NCI-H146 treated with DMSO at 0.1 percent for 48 hours (cell line): ENCODE measurements around the gene USP4.
"Not testable (repeated sequence)": the region's sequence is repeated elsewhere in the genome, so short reads cannot be mapped to it uniquely, and the experiment has no call there.

Experiments used
- DNase-seq: peaks from one replicate; lab custom pipeline; 2025; ENCODE audit not compliant: unreplicated experiment; lab: John Stamatoyannopoulos, UW

USP4 gene

DNA sequence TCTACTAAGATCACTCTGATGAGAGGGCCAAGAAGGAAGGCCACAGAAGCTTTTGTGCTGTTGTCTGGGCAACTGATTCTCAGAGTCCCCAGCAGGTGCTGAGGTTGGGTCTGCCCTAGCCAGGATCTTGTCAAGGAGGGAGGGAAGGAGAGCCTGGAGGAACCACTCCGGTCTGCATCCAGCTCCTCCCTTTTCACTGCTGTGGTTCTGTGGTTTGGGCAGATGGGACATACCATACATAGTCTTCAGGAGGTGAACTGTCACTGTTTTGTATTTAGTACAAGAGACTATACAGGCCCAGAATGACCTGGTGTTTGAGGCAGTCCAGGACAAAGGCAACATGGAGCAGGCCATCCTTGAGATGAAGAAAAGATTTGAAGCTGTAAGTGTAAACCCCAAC, 84.7 kb downstream of the USP4 start:
- no peak for DNase-seq

DNA sequence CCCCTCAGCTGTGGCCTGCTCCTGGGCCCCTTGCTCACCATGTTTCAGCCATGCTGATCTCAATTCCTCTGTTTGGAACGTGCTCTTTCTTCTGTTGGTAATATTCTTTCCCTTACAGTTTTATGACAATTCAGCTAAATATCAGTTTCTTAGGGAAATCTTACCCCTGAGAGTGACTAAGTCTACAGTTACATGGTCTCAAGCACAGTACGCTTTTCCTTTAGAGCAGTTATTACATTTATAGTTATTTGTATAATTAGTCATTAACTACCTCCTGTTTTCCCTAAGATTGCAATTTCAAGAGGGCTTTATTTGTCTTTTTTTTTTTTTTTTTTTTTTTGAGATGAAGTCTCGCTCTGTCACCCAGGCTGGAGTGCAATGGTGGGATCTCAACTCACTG, 86.3 kb downstream of the USP4 start:
- no peak for DNase-seq

DNA sequence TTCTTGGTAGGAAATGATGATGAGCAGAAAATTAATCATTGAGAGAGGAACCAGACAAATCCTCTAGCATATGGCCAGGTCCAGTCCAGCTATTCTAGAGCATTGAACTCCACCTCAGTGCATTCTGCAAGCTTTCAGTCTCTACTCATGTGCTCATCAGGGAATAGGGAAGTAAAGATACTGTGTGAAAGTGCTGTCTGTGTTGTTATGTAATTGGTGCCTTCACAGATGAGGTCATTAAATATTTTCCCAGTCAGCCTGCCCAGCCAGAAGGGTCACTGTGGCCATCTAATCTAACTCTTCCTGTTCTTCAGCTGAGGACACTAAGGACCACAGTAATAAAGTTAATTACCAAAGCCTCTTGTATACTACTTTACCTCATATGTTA, 91.0 kb downstream of the USP4 start:
- no peak for DNase-seq

DNA sequence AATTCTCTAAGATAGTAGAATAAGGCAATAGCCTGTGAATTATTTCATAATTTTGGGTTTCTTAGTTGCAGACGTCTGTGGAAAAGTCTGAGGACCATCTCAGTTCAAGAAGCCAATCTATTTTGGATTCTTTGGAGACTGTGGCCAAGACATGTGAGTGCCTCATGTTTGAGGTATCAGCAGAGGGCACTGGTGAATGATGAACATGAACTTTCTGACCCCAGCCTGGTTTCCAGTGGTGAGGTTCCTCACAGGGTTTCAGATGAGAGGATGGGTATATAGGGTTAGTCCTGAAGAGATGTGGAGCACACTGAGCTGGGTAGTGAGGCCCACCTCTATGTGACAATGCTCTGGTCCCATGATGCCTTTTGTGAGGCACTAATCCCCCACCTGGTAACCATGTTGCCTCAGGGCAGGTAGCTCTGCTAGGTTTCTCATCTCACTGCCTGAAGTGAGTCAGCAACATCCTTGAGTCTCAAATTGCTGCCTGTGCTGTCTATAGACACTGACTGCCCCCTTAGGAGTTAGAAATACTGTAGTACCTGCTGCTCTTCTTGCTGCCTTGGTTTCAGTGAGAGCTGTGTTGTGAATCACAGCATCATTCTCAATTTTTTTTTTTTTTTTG, 95.2 kb downstream of the USP4 start:
- DNase-seq = peak; percentile 17

DNA sequence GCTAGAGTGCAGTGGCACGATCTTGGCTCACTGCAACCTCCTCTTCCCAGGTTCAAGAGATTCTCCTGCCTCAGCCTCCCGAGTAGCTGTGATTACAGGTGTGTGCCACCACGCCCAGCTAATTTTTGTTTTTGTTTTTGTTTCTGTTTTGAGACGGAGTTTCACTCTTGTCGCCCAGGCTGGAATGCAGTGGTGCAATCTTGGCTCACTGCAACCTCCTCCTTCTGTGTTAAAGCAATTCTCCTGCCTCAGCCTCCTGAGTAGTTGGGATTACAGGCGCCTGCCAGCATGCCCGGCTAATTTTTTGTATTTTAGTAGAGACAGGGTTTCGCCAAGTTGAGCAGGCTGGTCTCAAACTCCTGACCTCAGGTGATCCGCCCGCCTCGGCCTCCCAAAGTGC, 99.8 kb downstream of the USP4 start:
- DNase-seq = not testable (repeated sequence)

DNA sequence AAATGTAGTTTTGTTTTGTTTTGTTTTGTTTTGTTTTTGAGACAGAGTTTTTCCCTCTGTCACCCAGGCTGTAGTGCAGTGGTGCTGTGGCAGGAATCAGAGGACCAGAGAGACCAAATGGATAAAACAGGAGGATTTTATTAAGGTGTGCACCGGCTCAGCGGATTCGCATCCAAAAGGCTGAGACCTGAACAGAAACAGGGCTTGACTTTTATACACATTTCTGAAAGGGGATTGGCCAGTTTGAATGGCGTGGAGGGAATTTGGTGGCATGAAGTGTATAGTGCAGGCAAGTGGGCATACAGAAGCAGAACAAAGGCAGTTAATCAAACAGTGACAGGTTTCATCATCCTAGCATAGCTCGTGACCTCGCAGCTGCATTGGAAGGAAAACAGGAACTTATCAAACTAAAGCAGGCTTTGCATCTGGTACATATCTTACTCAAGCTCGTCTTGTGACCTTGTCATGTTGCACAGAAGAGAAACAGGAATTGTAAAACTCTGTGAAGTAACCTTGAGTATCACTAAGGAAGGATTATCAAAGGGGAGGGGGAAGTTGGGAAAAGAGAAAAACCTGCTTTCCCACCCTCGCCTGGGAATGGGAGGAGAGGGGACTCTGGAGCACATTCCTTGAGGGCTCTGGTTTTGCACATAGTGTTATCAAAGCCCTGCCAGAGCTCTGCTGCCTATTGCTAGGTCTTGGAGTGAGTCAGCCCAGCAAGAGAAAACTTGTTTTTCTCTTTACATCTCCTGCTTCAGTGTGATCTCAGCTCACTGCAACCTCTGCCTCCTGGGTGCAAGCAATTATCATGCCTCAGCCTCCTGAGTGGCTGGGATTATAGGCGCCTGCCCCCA, 101.4 kb downstream of the USP4 start:
- DNase-seq = no peak

DNA sequence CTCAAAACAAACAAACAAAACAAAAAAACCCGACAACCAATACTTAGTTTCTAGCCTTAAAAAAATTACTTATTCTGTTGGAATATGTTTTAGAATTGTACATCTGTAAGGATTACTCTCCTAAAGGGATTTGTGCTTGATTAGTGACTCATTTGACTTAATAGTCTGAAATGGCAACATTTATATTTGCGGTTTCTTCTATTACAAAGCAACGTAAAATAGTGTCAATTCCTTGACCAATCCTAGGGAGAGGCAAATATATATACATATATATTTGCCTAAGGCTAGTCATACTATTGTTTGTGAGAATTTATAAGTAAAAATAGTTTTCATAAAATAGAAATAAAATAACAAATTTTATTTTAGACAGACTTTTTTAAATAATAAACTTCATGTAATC, 102.5 kb downstream of the USP4 start:
- DNase-seq = no peak

DNA sequence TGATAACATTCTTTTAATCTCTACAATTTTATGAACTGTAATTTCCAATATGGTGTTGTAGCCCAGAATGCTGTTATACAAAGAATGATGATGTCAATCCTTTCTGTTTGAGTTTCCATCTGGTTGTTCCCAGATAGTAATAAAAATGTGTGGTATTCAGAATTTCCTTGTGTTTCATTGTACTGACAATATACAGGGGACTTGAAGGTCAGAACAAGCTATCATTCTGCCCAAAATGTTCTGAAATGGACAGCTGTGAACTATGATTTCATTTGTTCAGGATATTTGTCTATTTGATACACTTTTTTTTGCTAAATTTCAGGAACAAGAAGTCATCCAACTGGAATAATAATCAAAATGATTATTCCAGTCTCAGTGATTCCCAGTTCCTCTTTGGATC, 103.6 kb downstream of the USP4 start:
- DNase-seq = no peak

DNA sequence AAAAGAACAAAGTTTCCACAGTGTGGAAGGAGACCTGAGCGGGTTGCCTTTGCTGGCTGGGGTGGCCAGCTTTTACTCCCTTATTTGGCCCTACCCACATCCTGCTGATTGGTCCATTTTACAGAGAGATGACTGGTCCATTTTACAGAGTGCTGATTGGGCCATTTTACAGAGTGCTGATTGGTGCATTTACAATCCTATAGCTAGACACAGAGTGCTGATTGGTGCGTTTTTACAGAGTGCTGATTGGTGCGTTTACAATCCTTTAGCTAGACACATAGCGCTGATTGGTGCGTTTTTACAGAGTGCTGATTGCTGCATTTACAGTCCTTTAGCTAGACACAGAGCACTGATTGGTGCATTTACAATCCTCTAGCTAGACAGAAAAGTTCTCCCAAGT, 111.0 kb downstream of the USP4 start:
- DNase-seq = not testable (repeated sequence)
